MM.1S (cell line): ENCODE results near the gene CADM2.

Source experiments
- DNase-seq: peaks from one replicate; pipeline ENCODE4 v3.0.0-alpha.2; 2015
- H2AFZ ChIP-seq: fragments of 300-600 bp; sonication (generic); 2 replicates; pipeline ENCODE4 v1.6.0; 2016; ENCODE audit warnings: antibody characterized with exemption, low read length
- H3F3A ChIP-seq: fragments of 300-600 bp; sonication (generic); 2 replicates; pipeline ENCODE4 v1.6.1; 2016; ENCODE audit warnings: mild to moderate bottlenecking, antibody characterized with exemption, low read length, moderate library complexity, mixed read lengths; ENCODE audit not compliant: insufficient read depth
- H3K27ac ChIP-seq: fragments of 300-600 bp; sonication (generic); 2 replicates; pipeline ENCODE4 v1.5.1; 2016; ENCODE audit warnings: mild to moderate bottlenecking, low read length
- H3K27me3 ChIP-seq: fragments of 300-600 bp; sonication (generic); replicated peaks from 2 replicates; pipeline ENCODE4 v1.6.0; 2016; ENCODE audit warnings: low read length; ENCODE audit not compliant: insufficient read depth
- H3K36me3 ChIP-seq: fragments of 300-600 bp; sonication (generic); replicated peaks from 2 replicates; pipeline ENCODE4 v1.6.1; 2016; ENCODE audit warnings: mild to moderate bottlenecking, low read length, mixed read lengths; ENCODE audit not compliant: insufficient read depth
- H3K4me1 ChIP-seq: fragments of 300-600 bp; sonication (generic); 2 replicates; pipeline ENCODE4 v1.6.1; 2016; ENCODE audit warnings: low read length, mixed read lengths
- H3K4me2 ChIP-seq: fragments of 300-600 bp; sonication (generic); 2 replicates; pipeline ENCODE4 v1.6.0; 2016; ENCODE audit warnings: low read depth, low read length
- H3K4me3 ChIP-seq: fragments of 300-600 bp; sonication (generic); 2 replicates; pipeline ENCODE4 v1.5.1; 2016; ENCODE audit warnings: low read length, mixed read lengths
- H3K79me2 ChIP-seq: fragments of 300-600 bp; sonication (generic); 2 replicates; pipeline ENCODE4 v1.6.1; 2016; ENCODE audit warnings: mixed run types, low read length, mixed read lengths
- H3K9ac ChIP-seq: fragments of 300-600 bp; sonication (generic); 2 replicates; pipeline ENCODE4 v1.6.1; 2016; ENCODE audit warnings: low read length, mixed read lengths
- H3K9me2 ChIP-seq: fragments of 300-600 bp; sonication (generic); replicated peaks from 2 replicates; pipeline ENCODE4 v1.6.1; 2016; ENCODE audit warnings: mild to moderate bottlenecking, low read length, mixed read lengths; ENCODE audit not compliant: insufficient read depth
- H3K9me3 ChIP-seq: fragments of 300-600 bp; sonication (generic); replicated peaks from 2 replicates; pipeline ENCODE4 v1.6.1; 2016; ENCODE audit warnings: mild to moderate bottlenecking, low read length, mixed read lengths; ENCODE audit not compliant: insufficient read depth
- H4K20me1 ChIP-seq: fragments of 300-600 bp; sonication (generic); 2 replicates; pipeline ENCODE4 v1.6.1; 2016; ENCODE audit warnings: mild to moderate bottlenecking, low read length, moderate library complexity, mixed read lengths; ENCODE audit not compliant: insufficient read depth
- EZH2 ChIP-seq: fragments of 300-600 bp; sonication (generic); optimal IDR thresholded peaks from 2 replicates; pipeline ENCODE3; 2017; ENCODE audit warnings: low read depth, mild to moderate bottlenecking, antibody characterized with exemption, low read length, mixed read lengths
- EZH2phosphoT487 ChIP-seq: fragments of 300-600 bp; sonication (generic); IDR thresholded peaks from 2 replicates; pipeline ENCODE4 v1.6.1; 2018; ENCODE audit warnings: antibody characterized with exemption, low read length
- TF ChIP-seq, protein P1 (sequence below): fragments of 300-600 bp; sonication (generic); IDR thresholded peaks from 2 replicates; pipeline ENCODE4 v1.5.1; 2016; ENCODE audit warnings: antibody characterized with exemption, low read length, mixed read lengths

CADM2 gene

GRCh38 chr3:86046436-86047136, 1087.8 kb downstream of the CADM2 start:
- no peak for DNase-seq
- Histone ChIP-seq H3K79me2 (no peaks in the 10 kb centered on the region), H3K4me2 (no peak overlapping the region), H3K9me2 (no peaks in the 10 kb centered on the region), H3K27ac (no peak overlapping the region), H4K20me1 (no peaks in the 10 kb centered on the region), H3F3A (no peaks in the 10 kb centered on the region), H3K4me3 (no peak overlapping the region), H3K36me3 (no peaks in the 10 kb centered on the region), H3K9me3 (no peaks in the 10 kb centered on the region), H3K9ac (no peak overlapping the region), H3K27me3 (no peaks in the 10 kb centered on the region), H3K4me1 (no peaks in the 10 kb centered on the region), H2AFZ (no peak overlapping the region)
- TF ChIP-seq EZH2phosphoT487 (no peak), EZH2 (no peak)
- TF ChIP-seq, protein P1, sequence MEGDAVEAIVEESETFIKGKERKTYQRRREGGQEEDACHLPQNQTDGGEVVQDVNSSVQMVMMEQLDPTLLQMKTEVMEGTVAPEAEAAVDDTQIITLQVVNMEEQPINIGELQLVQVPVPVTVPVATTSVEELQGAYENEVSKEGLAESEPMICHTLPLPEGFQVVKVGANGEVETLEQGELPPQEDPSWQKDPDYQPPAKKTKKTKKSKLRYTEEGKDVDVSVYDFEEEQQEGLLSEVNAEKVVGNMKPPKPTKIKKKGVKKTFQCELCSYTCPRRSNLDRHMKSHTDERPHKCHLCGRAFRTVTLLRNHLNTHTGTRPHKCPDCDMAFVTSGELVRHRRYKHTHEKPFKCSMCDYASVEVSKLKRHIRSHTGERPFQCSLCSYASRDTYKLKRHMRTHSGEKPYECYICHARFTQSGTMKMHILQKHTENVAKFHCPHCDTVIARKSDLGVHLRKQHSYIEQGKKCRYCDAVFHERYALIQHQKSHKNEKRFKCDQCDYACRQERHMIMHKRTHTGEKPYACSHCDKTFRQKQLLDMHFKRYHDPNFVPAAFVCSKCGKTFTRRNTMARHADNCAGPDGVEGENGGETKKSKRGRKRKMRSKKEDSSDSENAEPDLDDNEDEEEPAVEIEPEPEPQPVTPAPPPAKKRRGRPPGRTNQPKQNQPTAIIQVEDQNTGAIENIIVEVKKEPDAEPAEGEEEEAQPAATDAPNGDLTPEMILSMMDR: no peak

DNA sequence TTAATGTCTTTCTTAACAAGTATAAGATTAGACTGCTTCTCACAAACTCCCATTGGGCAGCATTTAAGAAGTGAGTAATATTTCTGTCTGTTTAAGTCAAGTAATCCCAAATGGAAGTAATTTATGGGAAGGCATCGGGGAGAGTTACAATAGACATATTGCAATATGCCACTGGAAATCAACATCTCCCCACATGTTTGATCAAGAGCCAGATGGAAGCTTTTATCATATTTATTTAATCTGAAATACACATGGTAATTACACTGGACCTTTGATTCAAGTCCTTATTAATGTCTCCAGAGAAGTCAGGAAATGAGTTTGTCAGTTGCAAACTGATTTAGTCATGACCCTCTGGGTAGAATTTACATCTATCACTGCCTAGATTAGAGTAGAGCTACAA, 1088.4 kb downstream of the CADM2 start:
- Histone ChIP-seq H3K9me2 (no peaks in the 10 kb centered on the region), H3K9me3 (no peaks in the 10 kb centered on the region), H3K4me3 (no peak overlapping the region), H3K9ac (no peak overlapping the region), H3F3A (no peaks in the 10 kb centered on the region), H4K20me1 (no peaks in the 10 kb centered on the region), H3K79me2 (no peaks in the 10 kb centered on the region), H3K27me3 (no peaks in the 10 kb centered on the region), H3K4me2 (no peak overlapping the region), H2AFZ (no peak overlapping the region), H3K4me1 (no peaks in the 10 kb centered on the region), H3K27ac (no peak overlapping the region), H3K36me3 (no peaks in the 10 kb centered on the region)
- TF ChIP-seq EZH2 (no peak), EZH2phosphoT487 (no peak)
- TF ChIP-seq, protein P1: no peak
- no peak for DNase-seq

DNA sequence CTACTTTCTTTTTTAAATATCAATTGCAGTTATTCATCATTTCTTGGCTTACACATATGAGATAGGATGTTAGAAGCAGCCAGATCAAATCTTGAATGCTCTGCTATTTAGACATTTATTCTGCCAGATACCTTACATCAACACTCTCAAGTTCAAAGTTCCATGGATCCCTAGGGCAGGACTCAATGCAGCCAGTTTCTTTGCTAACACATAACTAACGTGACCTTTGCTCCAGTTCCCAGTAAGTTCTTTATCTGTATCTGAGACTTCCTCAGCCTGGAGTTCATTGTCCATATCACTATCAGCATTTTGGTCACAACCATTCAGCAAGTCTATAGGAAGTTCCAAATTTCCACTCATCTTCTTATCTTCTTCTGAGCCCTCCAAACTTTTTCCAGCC, 1092.3 kb downstream of the CADM2 start:
- H3K4me1 ChIP-seq: peaks cover 3% of the 10 kb centered on the region
- no peak overlapping the region for H3K4me3 ChIP-seq
- no peaks in the 10 kb centered on the region for H3F3A ChIP-seq
- no peak overlapping the region for H3K9ac ChIP-seq
- H3K9me2 ChIP-seq: no peaks in the 10 kb centered on the region
- no peak overlapping the region for H3K27ac ChIP-seq
- no peaks in the 10 kb centered on the region for H3K36me3 ChIP-seq
- no peaks in the 10 kb centered on the region for H4K20me1 ChIP-seq
- no peak overlapping the region for H3K4me2 ChIP-seq
- no peak for DNase-seq
- no peak for TF ChIP-seq EZH2
- TF ChIP-seq, protein P1: no peak
- TF ChIP-seq EZH2phosphoT487: no peak
- no peaks in the 10 kb centered on the region for H3K9me3 ChIP-seq
- H3K27me3 ChIP-seq: no peaks in the 10 kb centered on the region
- no peak overlapping the region for H2AFZ ChIP-seq
- H3K79me2 ChIP-seq: no peaks in the 10 kb centered on the region
